GM18520 (cell line): ENCODE results near the gene RPS21.

Source experiments
- ATAC-seq: cut with Tn5 transposase; IDR thresholded peaks from one replicate; pipeline ENCODE4 v1.9.1; 2021; ENCODE audit not compliant: unreplicated experiment

The RPS21 gene

GRCh38 chr20:62353289-62354030 is 33.4 kb upstream of the RPS21 start:
- ATAC-seq = no peak

DNA sequence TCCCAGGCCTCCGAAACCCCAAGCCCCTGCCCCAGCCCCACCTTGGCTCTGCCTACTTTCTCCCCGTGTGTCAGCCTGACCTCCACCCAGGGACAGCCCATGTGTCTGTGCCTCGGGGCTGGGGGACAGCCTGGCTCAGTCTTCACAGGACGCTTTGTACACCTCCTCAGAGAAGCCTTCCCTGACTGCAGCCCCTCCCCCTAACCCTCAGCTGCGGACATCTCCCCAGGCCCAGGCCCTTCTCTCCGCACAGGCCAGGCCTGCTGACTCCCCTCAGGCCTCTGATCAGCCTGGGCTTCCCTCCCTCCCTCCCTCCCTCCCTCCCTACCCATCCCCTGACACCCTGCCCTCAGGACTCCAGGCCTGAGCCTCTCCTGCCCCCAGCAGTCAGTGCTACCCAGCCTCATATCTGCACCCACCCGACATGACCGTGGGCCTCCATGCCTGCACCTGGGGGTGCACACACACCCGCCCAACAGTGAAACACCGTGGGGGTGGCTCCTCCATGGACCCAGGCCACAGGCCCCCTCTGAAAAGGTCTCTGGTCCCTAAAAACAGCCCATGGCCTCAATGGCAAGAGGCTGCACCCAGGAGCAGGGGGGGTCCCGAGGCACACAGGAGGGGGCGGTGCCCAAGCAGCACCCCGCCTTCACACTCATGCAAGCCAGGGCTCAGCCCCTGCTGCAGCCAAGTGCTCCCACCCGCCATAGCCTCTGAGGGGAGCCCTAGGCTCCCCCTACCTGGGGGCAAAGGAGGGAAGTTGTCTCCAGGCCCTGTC is 32.7 kb upstream of the RPS21 start:
- no peak for ATAC-seq

DNA sequence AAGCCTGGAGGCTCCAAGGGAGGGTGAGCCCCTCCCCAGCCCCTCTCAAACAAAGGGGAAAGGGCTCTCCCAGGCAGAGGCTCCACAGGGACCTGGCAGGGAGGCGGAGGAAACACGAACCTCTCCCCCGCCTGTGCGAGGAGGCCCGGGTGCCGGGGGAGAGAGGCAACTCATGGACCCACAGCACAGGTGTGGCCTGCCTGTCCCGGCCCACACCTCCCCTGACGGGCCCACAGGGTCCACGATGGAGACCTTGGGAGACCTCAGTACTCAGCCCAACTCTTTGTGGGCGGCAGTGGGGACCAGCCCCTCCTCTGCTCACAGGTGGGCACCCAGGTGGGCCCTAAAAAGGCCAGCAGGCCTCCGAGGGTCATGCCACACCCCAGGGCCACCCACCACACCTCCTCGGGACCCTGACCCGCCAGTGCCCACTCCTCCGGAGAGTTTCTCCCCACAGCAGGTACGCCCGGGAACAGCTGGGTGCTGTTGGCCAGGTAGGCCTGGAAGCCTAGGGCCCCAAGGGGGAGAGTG is 32.0 kb upstream of the RPS21 start:
- ATAC-seq = no peak

DNA sequence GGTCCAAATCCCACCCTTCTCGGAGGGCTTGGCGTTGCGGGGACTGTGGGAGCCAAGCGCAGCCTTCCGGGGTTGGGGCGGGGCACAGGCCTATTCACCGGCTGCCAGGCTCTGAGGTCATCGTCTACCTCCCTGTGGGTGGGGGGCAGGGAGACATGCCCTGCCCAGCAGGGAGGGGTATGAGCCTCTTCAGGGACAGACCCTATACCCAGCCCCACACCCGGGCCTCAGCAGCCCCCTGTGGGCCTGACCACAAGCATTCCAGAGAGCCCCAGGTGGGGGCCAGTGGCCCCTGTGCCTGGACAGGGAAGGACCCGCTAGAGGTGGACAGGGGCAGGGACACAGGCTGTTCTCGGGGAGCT is 31.4 kb upstream of the RPS21 start:
- ATAC-seq = no peak

DNA sequence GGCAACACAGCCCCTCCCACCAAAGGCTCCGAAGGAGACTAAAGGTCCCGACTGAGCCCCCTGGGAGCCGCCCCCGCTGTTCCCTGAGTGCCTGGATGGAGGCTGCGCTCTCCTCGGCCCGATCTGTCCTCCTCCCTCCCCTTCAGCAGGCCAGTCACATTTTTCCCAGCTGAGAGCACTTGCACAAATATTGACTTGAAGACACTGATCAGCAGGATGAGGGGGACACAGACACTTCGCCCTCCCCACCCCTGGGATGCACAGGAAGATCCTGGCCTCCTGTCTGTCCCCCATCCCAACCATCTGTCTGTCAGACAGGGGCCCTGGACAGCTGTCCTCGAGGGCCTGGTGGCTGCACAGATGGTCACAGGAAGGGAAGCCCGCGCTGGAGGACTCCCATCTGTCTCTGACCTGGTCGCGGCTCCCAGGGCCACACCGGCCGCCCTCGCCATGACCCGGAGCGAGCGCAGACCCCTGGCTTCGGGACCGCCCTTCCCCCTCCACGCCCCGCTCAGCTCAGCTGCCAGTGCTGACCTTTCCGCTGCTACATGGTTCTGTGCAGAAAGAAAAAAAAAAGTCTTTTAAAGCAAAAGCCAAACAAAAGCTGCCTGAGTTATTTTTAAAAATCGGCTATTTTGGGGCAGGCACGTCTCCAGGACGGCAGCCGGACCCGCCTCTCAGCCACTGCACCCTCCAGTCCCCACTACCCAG is 30.9 kb upstream of the RPS21 start:
- ATAC-seq = no peak

- no peak for ATAC-seq
These were observed 30.2 kb upstream of the RPS21 start for GRCh38 chr20:62356589-62357186.

DNA sequence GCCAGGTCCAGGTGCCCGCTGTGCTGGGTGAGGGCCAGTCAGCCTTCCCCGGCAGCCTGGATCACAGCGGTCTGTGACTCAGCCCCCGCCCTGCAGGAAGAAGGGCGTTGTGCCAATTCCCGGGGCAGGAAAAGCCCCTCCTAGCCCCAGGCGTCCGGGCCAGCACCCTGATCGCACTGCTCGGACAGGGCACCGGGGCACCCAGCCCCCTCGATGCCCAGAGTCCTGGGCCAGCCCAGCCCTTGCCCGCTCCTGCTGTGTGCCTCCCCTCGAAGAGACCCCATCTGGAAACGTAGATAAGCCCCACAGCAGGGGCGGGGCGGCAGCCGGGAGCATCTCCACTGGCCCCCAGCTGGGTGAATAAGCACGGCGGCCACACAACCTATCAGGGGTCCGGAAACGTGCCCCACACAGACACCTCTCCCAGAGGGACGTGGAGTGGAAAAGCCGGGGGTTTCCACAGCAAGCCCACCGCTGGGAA is 29.7 kb upstream of the RPS21 start:
- ATAC-seq = no peak

GRCh38 chr20:62357681-62358080 is 29.2 kb upstream of the RPS21 start:
- no peak for ATAC-seq

DNA sequence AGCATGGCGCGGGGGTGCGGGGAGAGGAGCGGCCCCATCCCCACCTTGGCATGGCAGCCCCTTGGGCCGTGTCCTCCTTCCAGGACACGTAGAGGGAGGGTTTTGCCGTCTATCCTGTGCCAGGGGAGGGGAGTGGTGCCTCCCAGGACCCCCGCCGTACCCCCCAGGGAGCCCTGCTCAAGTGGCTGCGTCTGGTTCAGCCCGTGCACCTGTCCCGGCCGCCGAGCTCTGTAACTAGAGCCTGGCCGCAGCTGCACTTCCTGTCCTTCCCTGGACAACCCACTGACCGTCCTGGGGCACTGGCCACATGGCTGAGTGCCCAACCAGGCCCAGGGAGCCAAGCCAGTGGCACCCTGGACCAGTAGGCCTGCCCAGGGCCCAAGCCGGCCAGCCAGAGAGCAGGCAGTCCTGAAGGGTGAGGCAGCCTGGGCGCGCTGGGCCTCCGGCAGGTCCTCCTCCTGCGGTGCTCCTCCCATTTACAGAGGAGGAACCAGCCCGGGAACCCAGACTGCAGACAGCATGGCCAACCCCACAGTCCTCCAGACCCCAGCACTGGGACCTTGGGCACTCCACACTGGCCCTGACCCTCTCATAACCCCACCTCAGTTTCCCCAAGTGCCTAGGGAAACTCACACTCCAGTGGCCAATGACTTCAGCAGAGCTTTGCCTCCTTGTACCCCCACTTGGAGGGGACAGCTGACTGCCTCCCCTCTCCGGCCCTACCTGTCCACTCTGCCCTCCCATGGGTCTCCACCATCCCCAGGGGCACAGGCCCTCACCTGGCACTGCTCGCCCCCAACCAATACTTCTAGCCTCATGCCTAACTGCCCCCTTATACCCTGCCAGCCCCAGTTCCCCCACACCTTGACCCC is 28.5 kb upstream of the RPS21 start:
- no peak for ATAC-seq

DNA sequence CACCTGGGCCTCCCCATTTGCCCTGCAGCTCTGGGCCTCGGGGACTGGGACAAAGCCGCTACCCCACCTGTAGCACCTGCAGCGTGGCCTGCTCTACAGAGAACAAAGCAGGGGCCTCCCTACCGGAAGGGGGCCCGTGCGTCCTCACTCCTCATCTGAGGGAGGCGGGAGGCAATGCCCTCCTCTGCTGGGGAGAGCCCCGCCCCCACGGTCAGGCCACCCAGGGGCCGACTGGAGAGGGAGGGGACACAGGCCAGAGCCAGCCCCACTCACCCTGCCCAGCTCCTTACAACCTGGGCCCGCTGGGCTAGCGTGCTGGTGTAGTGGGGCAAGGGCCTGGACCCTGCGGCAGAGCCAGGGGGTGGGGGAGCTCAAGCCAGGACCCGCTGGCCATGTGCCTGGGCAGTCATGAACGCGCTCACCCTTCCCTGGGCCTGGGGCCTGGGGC is 27.8 kb upstream of the RPS21 start:
- no peak for ATAC-seq

GRCh38 chr20:62359491-62360121 is 27.3 kb upstream of the RPS21 start:
- ATAC-seq = no peak

DNA sequence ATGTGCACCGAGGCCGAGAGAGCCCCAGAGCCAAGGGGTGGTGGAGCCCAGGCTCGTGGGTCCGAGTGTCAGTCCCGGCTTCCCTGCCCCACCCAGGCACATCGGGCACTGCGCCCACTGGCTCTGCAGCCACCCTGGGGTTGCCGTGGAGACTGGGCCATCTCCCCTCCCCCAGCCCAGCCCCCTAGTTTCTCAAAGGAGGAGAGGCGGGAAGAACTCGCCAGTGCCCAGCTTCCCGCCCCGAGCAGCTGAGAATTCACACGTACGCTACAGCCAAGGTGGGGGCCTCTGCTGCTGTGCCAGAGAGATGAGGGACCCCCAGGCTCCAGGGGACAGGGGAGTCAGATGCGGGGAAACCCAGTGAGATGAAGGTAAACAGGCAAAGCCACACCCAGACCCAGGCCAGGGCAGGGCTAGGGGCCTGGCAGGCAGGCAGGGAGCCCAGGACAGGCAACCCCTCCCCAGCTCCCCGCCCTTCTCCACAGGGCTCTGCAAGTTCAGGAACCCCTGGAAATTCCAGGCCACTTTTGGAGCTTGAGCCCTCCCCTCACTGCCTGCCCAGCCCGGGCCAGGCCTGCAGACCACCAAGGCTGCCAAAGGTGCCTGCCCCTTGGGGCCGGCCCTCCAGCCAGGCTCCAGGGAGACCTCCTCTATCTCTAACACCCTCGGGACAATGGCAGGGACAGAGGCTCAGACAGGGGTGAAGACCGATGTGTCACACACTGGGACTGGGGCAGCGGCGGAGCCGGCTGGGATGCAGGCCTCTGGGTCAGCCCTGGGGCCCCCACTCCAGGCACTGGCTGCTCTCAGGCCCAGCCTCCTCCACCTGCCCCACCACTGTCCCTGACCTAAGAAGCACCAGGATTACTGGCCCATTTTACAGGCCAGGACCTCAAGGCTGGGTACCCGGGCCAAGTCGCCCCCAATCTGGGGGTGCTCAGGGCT is 25.8 kb upstream of the RPS21 start:
- no peak for ATAC-seq

DNA sequence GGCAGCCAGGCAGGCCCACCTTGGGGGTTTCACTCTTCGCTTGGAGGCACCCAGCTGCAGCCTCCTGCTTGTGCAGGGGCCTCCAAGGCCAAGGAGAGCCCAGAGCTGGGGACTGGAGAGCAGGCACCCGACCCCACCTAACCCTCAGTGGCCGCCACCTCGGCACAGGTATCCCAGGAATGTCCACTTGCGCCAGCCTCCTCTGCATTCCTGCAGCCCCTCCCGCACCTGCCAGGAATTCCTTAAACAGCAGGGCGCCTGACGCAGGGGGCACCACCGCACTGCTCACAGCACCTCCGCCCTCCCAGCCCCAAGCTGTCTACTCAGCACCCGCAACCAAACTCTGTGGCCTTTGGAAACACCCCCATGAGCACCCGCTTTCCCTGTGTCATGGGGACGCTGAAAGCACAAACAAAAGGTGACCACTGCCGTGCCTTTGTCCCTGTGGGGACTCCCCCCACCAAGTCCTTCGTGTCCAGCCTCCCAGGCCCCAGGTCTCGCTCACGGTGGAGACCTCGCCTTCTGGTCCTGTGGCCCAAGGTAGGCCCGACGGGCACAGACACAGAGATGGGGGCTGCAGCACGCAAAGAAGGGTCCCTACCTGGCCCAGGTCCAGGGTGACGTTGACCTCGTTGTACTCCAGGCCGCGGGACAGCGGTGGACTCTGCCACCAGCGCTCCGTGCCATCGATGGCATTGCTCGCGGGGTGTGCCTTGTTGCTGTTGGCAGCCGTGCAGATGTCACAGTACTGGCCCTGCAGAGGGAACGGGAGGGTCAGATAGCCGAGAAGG is 24.9 kb upstream of the RPS21 start:
- ATAC-seq = no peak

DNA sequence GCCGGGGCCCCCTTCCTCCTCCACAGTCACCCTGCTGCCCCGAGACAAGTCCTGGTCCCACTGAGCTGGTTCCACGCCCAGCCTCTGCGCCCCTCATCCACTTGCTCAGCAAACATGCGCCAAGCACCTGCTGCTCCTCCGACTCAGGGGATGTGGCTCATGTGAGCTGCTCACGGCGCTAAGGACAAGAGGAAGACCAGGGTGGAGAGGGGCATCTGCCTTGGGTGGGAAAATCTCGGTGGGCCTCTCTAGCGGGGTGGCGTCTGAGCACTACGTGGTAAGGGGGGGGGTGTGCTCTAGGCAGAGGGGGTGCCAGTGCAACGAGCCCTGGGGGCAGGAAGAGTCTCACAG is 24.3 kb upstream of the RPS21 start:
- no peak for ATAC-seq

DNA sequence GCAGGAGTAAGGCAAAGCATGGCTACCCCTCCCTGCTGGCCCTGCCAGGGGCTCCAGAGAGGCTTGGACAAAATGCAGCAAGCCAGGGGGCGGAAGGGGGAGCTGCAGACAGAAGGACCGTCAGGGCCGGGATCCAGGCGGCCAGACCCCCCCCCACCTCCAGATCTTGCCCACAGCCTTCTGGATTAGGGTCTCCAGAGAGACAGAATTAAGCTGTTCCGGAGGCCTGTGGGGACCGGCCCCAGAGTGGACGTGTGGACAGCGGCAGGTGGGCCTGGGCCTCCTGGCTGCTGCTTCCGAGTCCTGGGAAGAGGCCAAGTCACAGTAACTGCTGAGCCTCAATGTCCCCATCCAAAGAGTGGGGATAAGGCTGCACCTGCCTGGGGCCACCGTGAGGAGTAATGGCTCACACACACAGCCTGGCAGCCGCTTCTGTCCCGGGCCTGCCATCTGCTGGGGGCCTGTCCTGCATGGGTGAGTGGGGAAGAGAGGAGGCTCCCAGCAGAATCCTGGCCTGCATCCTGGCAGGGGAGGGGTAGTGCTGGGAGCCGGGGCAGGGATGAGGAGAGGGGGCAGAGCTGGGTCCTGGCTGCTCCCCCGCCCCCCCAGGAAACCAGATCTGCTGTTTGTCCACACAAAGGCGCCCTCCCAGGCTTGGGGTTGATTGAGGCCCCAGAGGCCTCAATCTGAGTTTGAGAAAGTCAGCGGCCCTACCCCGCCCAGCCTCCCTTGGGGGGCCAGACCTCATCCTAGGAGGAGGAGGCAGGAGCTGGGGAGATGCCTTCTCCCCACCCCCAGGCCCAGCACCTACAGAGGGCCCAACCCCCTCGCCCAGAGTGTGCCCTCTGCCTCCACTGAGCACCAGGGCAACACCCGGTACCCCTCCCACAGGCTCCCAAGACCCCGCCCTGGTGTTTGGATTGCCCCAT is 23.6 kb upstream of the RPS21 start:
- no peak for ATAC-seq

DNA sequence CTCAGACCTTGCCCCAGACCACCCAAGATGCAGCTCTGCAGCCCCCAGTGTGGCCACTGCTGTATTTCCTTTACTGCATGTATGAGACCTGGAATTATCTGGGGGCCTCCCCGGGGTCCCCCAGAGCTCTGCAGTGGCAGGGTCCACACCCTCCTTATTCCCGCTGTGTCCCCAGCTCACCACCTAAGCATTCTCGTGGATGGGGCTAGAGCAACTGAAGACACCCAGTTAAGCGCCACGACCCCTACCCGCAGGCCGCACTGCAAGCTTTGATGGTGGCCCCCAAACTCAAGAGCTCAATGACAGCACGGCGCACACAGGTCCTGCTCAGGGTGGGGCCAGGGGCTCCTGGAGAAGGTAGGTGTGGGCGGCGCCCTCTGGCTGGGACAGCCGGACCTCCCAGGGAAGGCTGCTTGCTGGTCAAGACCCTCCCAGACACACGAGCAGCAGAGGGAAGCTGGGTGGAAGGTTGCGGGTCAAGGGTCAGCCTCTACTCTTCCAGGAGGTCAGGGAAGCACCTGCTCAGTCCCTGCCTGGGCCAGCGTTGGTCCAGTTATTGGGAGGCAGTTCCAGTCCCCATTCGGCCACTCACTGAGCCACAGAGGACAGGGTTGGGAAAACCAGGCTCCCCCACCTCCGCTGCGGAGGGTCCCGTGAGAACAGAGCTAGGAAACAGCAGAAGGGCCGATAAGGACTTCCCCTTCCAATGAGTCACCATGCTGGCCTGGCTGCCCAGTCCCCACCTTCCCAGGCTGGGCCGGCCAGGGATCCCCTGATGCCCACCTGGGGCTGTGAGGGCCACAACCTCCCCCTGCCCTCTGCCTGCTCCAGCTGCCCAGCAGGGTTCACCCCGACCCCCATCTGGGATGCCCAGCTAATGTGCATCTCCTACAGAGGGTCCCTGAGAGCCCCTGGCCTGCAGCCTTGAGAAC is 22.7 kb upstream of the RPS21 start:
- ATAC-seq = no peak
